HEK293 (cell line): Measurements from ENCODE around the gene TNFSF13B.

ENCODE experiments used
- MYNN ChIP-seq: fragments of 450-650 bp; formaldehyde crosslinking; IDR thresholded peaks from 2 replicates; pipeline ENCODE4 v1.5.1; 2016; ENCODE audit warnings: missing biosample characterization, missing genetic modification characterization, borderline replicate concordance
- ZNF133 ChIP-seq: fragments of 450-650 bp; formaldehyde crosslinking; IDR thresholded peaks from 2 replicates; pipeline ENCODE4 v1.5.1; 2016; ENCODE audit warnings: missing biosample characterization, missing genetic modification characterization

DNA sequence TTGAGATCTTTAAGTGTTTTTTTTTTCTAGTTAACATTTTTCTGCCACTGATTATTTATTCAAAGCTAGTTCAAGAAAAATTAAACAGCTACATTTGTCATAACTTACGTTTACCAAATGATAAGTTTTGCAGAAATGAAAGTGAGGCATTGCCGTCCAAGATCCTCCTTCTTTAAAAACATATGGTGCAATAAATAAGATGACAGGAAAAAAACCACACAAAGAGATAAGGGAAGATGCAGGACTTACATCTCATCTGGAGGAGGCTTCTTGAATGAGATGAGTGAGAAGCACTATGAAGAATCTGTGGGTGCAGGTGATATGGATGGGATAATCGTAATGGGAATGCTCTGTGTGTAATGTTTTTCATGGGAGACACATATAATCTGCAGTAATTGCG is 12.4 kb downstream of the TNFSF13B start:
- TF ChIP-seq MYNN (tag by site-specific recombination) (no peak), ZNF133 (tag by site-specific recombination) (no peak)
